ENCODE data around the gene TMEM233.

Gene TMEM233

GRCh38 chr12:119681728-119682638 is 88.4 kb downstream of the TMEM233 start:
- DNase-seq: no peak

GRCh38 chr12:119682639-119683252 is 89.2 kb downstream of the TMEM233 start:
- DNase-seq: no peak

- no peak for DNase-seq
These were observed 89.8 kb downstream of the TMEM233 start for GRCh38 chr12:119683413-119683812.

GRCh38 chr12:119683816-119684215 is 90.2 kb downstream of the TMEM233 start:
- no peak for DNase-seq

- no peak for DNase-seq
These were observed 91.3 kb downstream of the TMEM233 start for GRCh38 chr12:119684711-119685369.

- DNase-seq: no peak
These were observed 91.8 kb downstream of the TMEM233 start for GRCh38 chr12:119685375-119685774.

GRCh38 chr12:119686355-119686754 is 92.8 kb downstream of the TMEM233 start:
- DNase-seq: no peak

- DNase-seq: no peak
These were observed 93.2 kb downstream of the TMEM233 start for GRCh38 chr12:119686776-119687175.

- DNase-seq: no peak
These were observed 93.8 kb downstream of the TMEM233 start for GRCh38 chr12:119687406-119687805.

GRCh38 chr12:119687879-119688278 is 94.3 kb downstream of the TMEM233 start:
- DNase-seq: no peak

- DNase-seq: no peak
These were observed 96.4 kb downstream of the TMEM233 start for GRCh38 chr12:119689935-119690500.

- no peak for DNase-seq
These were observed 97.7 kb downstream of the TMEM233 start for GRCh38 chr12:119691202-119691810.

GRCh38 chr12:119692410-119692809 is 98.8 kb downstream of the TMEM233 start:
- no peak for DNase-seq

Measured in stimulated activated naive CD4-positive, alpha-beta T cell (primary cell).